ENCODE measurements around the gene ADGRV1.

GRCh38 chr5:90641528-90641927, 82.9 kb downstream of the ADGRV1 start:
- TF ChIP-seq CTCF (IDR thresholded peaks at IDR 0.05) (no peak), POLR2A (IDR thresholded peaks at IDR 0.05) (no peak)
